NCI-H2171 (cell line): ENCODE measurements around the gene TXNDC12.
A peak's percentile ranks its signal among the peaks of the same experiment; 100 is the strongest.
"Not testable (repeated sequence)": the region's sequence is repeated elsewhere in the genome, so short reads cannot be mapped to it uniquely, and the experiment has no call there.

Source experiments
- DNase-seq: peaks from one replicate; lab custom pipeline; 2025; lab: John Stamatoyannopoulos, UW

The TXNDC12 gene

GRCh38 chr1:52045666-52046195, 9.3 kb downstream of the TXNDC12 start:
- not testable (repeated sequence) for DNase-seq

GRCh38 chr1:52045236-52045635, 9.8 kb downstream of the TXNDC12 start:
- no peak for DNase-seq

- DNase-seq = no peak
Observed at GRCh38 chr1:52041551-52042185, 13.3 kb downstream of the TXNDC12 start.

DNA sequence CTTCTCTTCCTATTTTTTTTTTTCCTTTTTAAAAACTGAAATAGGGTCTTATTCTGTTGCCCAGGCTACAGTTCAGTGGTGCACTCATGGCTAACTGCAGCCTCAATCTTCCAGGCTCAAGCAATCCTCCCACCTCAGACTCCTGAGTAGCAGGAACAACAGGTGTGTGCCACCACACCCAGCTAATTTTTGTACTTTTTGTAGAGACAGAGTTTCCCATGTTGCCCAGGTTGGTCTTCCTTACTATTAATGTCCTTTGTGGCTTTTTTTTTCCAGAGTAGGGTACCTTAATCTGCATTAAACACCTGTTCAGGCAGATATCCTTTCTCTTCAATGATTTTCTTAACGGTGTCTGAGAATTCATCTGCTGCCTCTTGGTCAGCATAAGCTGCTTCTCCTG, 17.1 kb downstream of the TXNDC12 start:
- no peak for DNase-seq

GRCh38 chr1:52037402-52037814, 17.6 kb downstream of the TXNDC12 start:
- DNase-seq = peak; percentile 24

- no peak for DNase-seq
Observed at GRCh38 chr1:52034050-52034384, 21.0 kb downstream of the TXNDC12 start.

DNA sequence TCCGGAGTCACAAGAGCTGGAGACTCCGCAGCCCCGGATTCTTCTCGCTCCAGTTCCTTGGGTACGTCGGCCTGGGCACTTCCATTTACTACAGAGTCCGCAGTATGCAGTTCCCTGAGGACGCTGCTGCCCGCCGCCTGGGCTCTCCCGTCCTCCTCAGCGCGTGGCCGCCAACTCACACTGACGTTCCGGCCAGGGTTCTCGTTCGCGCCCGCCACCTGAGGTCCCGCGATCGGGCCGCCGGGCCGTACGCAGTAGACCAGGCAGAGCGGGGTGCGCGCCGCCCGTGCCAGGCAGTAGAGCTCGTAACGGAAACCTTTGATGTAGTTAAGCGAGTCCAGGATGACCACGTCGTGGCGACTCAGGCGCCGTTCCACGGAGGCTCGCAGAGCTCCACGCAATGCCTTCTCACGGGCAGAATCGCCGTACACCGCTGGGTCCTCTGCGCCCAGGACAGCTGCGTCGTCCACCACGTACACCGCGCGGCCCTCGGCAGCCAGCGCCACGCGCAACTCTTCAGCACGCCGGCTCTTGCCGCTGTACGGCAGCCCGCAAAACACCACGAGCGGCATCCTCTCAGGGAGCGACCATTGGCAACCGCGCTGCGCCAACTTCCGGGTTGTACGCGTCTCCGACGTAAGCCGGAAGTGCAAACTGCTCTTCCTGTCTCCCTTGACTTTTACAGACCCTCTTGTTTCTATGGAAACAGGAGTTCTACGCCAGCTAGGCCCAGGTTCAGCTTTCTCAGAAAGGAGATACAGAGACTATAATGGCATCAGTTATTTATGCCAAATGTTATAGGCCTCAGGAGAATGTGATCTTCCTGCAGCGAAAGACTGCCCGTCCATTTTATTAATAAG, 21.6 kb downstream of the TXNDC12 start, which contains the start of gene KTI12:
Gene KTI12 (minus strand): TSS at position 621 of the 860 bp plus-strand sequence. CDS start 49 bp downstream, at position 572.
- peak; percentile 85 for DNase-seq

DNA sequence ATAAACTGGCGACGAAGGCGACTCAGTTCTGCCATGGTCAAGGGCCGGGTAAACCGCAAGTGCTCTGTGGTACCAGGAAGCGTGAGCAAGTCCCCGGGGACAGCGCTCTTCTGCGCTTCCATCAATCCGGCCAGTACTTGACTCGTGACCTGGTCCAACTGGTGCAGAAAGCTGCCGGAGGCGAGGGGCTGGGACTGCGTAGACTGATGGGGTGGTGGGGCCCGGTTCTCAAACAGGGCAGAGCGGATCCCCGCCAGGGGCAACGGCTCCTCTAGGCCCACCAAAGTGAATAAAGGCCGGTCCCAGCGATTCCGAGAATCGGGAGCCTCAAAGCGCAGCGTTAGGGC, 22.2 kb downstream of the TXNDC12 start:
- DNase-seq = no peak

GRCh38 chr1:52032124-52032784, 22.7 kb downstream of the TXNDC12 start:
- DNase-seq = no peak

DNA sequence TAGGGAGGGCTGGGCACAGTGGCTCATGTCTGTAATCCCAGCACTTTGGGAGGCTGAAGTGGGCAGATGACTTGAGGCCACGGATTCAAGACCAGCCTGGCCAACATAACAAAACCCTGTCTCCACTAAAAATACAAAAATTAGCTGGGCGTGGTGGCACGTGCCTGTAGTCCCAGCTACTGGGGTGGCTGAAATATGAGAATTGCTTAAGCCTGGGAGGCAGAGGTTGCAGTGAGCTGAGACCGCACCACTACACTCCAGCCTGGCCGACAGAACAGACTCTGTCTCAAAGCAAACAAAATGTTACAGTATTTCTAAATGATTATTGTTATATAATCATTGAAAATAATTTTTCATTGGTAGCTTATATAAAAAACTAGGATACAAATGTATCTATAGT, 26.2 kb downstream of the TXNDC12 start:
- DNase-seq = not testable (repeated sequence)

GRCh38 chr1:52028328-52028727, 26.7 kb downstream of the TXNDC12 start:
- DNase-seq = no peak

GRCh38 chr1:52026278-52026677, 28.7 kb downstream of the TXNDC12 start:
- no peak for DNase-seq

- no peak for DNase-seq
Observed at GRCh38 chr1:52022133-52022532, 32.9 kb downstream of the TXNDC12 start.

DNA sequence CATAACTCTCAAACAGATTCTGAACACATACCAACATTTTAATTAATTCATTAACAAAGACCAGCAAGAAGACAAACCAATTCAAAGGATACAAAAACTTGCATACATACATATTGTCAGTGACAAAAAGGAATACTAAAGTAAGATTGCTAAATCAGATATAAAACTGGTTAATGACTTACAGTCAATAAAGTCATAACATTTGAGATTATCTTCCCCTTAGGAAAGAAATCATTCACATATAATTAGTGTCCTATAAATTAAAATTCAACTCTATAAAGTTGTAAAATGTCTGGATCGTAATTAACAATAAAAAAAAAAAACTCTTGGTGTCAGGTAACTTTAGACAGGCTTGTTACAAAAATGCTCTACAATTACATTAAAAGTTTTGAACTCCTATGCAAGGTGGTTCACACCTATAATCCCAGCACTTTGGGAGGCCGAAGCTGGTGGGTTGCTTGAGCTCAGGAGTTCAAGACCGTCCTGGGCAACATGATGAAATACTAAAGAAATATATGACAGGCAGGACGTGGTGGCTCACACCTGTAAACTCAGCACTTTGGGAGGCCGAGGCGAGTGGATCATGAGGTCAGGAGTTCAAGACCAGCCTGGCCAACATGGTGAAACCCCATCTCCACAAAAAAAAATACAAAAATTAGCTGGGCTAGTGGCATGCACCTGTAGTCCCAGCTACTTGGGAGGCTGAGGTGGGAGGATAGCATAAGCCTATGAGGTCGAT, 46.8 kb downstream of the TXNDC12 start:
- DNase-seq = no peak

GRCh38 chr1:52007215-52008002, 47.6 kb downstream of the TXNDC12 start:
- DNase-seq = no peak

GRCh38 chr1:52006081-52006553, 48.9 kb downstream of the TXNDC12 start:
- not testable (repeated sequence) for DNase-seq

GRCh38 chr1:52005548-52005947, 49.4 kb downstream of the TXNDC12 start:
- DNase-seq = not testable (repeated sequence)

- no peak for DNase-seq
Observed at GRCh38 chr1:52003877-52004276, 51.1 kb downstream of the TXNDC12 start.

GRCh38 chr1:52002038-52002917, 52.7 kb downstream of the TXNDC12 start:
- peak; percentile 51 for DNase-seq

- no peak for DNase-seq
Observed at GRCh38 chr1:51998701-51999100, 56.3 kb downstream of the TXNDC12 start.
